Measurements from ENCODE around the gene GPR142. TPM values are rescaled to one million over a fixed set of nuclear protein-coding genes. Genes with fewer than 3 reads are reported as not detected.

Gene GPR142
- polyA plus RNA-seq, 1 of the 3 experiments (the other 2 are of a cell fraction) = not detected

DNA sequence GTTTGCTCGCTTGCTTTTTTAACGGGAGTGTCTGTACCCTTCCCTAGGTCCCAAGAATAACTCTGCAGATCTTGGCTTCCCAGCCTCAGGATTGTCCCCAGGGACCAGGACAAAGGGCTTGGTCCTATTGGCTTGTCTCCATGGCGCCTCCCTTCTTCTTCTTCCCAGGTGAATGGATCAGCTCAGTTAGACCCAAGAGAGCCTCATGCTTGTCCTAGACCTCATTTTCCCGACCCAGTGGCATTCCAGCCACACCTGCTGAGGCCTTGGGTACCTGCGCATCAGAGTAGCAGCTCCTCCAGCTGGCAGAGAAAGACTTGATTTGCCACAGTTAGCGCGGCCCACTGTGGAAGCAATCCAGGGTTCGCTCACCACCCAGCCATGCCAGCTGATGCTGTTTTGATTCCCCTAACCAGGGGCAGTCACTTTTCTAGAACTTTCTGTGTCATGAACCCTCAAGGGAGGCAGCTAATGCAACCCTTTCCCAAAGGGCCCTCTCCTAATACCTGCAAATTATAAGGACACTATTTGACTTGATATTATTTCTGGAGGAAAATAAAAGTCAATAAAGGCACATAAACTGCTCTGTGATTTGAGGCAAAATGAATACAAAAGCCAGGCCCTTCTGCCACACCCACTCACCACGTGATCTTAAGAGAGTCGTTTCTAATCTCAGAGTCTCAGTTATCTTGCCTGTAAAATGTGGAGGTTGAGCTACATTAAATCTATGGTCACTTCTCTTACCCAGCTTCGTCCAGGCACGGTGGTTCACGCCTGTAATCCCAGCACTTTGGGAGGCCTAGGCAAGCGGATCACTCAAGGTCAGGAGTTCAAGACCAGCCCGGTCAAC, 13.9 kb downstream of the GPR142 start:
- no peak overlapping the region for H3K27ac ChIP-seq (ENCODE audit: low read depth in 2 of 2, low read length in 1 of 2)
- H3K9ac ChIP-seq = no peak overlapping the region
- H3K27me3 ChIP-seq (ENCODE audit: insufficient read depth) = no peaks in the 10 kb centered on the region
- TF ChIP-seq POLR2AphosphoS5 (IDR thresholded peaks at IDR 0.05; ENCODE audit: low read depth, low read length) (no peak), FOSL2 (IDR thresholded peaks at IDR 0.05; ENCODE audit: borderline replicate concordance, low read depth) (no peak), TCF12 (IDR thresholded peaks at IDR 0.05) (no peak), ELF1 (IDR thresholded peaks at IDR 0.05) (no peak), RAD21 (IDR thresholded peaks at IDR 0.05; ENCODE audit: low read length) (no peak), ZBTB33 (IDR thresholded peaks at IDR 0.05; ENCODE audit: borderline replicate concordance, low read depth) (no peak), NFIC (IDR thresholded peaks at IDR 0.05; ENCODE audit: borderline replicate concordance) (no peak), MXI1 (IDR thresholded peaks at IDR 0.05; ENCODE audit: low read depth, low read length) (no peak), FOXM1 (IDR thresholded peaks at IDR 0.05; ENCODE audit: low read depth) (no peak), TAF1 (IDR thresholded peaks at IDR 0.05; ENCODE audit: borderline replicate concordance, low read depth, low read length) (no peak), REST (IDR thresholded peaks at IDR 0.05; ENCODE audit: low read depth, low read length) (no peak), NRF1 (IDR thresholded peaks at IDR 0.05; ENCODE audit: low read depth, low read length) (no peak), SMC3 (IDR thresholded peaks at IDR 0.05; ENCODE audit: low read depth, low read length) (no peak)
- TF ChIP-seq, protein P1, sequence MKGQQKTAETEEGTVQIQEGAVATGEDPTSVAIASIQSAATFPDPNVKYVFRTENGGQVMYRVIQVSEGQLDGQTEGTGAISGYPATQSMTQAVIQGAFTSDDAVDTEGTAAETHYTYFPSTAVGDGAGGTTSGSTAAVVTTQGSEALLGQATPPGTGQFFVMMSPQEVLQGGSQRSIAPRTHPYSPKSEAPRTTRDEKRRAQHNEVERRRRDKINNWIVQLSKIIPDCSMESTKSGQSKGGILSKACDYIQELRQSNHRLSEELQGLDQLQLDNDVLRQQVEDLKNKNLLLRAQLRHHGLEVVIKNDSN (IDR thresholded peaks at IDR 0.05; ENCODE audit: borderline replicate concordance, low read depth) = no peak
- H3F3A ChIP-seq (replicated peaks; ENCODE audit: insufficient read depth) = no peaks in the 10 kb centered on the region
- no peaks in the 10 kb centered on the region for H3K79me2 ChIP-seq (ENCODE audit: insufficient read depth)
- no peaks in the 10 kb centered on the region for H4K20me1 ChIP-seq (ENCODE audit: insufficient read depth)
- WGBS (ENCODE audit: low lambda C conversion rate) = 56% methylated on average over 15 of the region's 15 CpGs
- H3K4me1 ChIP-seq (ENCODE audit: control insufficient read depth in 1 of 2, insufficient read depth in 2 of 2, low read depth in 1 of 2, low read length in 1 of 2) = peaks cover 0 to 2% of the 10 kb centered on the region in 2 experiments; a peak in 1 of 4 replicates
- no peak for DNase-seq
- no peak overlapping the region for H3K4me3 ChIP-seq (ENCODE audit: low read depth in 2 of 2, low read length in 1 of 2)
- H3K9me2 ChIP-seq = no peaks in the 10 kb centered on the region
- H2AFZ ChIP-seq (ENCODE audit: low read depth) = no peak overlapping the region
- H3K4me2 ChIP-seq = no peak overlapping the region
- ChIA-PET POLR2A (interaction anchor here (1.1 to 1.2 kb wide), 2 partner anchors 72 to 73 kb away, joined by 3 read pairs; no protein-coding TSS in a partner anchor), CTCF (interaction anchor here (0.6 to 5.7 kb wide), 26 partner anchors 7 to 364 kb away, joined by 3 to 159 read pairs (median 6); partner anchors contain the start of genes BTBD17, CD300A, GPR142 and RAB37)
- no peaks in the 10 kb centered on the region for H3K9me3 ChIP-seq
- no peaks in the 10 kb centered on the region for H3K36me3 ChIP-seq (replicated peaks in 1 of 2; ENCODE audit: control insufficient read depth in 1 of 2, insufficient read depth in 2 of 2, low read length in 1 of 2)

All from SK-N-SH (cell line).